ENCODE data around the gene FMO3.

GRCh38 chr1:171159148-171159547 is 68.4 kb downstream of the FMO3 start:
- no peak for TF ChIP-seq POLR2A (IDR thresholded peaks at IDR 0.05; ENCODE audit: low read depth)
- no peak for TF ChIP-seq CTCF (IDR thresholded peaks at IDR 0.05)
- no peak for TF ChIP-seq POLR2AphosphoS5 (IDR thresholded peaks at IDR 0.05)
- TF ChIP-seq EP300 (IDR thresholded peaks at IDR 0.05): no peak
